ENCODE measurements around the gene ZFPM1. TPM values are rescaled to one million over a fixed set of nuclear protein-coding genes. Genes with fewer than 3 reads are reported as not detected.
A peak's percentile ranks its signal among the peaks of the same experiment; 100 is the strongest.

ZFPM1 gene
- total and polyA plus RNA-seq, 2 of the 8 experiments (the other 6 are each of a cell fraction or from before 2014, with no cell fraction given): 0.74 to 4.8 TPM

GRCh38 chr16:88585927-88586581 is 133.0 kb downstream of the ZFPM1 start:
- Histone ChIP-seq H2AK5ac (ENCODE audit: low read depth, low read length) (no peak overlapping the region), H2BK5ac (ENCODE audit: low read depth, low read length) (peak overlapping the region; percentile 44; the same call in 1 of the 2 replicates), H4K20me1 (replicated peaks in 1 of 2; ENCODE audit: control insufficient read depth in 1 of 2, insufficient read depth in 2 of 2, low read length in 2 of 2) (peaks cover 20 to 34% of the 10 kb centered on the region in 2 experiments), H2BK15ac (ENCODE audit: low read length) (no peak overlapping the region), H3K9ac (replicated peaks in 1 of 4; ENCODE audit: extremely low read depth in 1 of 4, low read depth in 3 of 4, low read length in 3 of 4) (no peak overlapping the region), H3K56ac (replicated peaks; ENCODE audit: insufficient read length, low read depth, low read length) (no peak overlapping the region), H3K23ac (ENCODE audit: insufficient read length) (no peak overlapping the region), H3K27me3 (replicated peaks in 1 of 4; ENCODE audit: control insufficient read depth in 3 of 4, extremely low read depth in 1 of 4, insufficient read depth in 3 of 4, low read length in 3 of 4) (no peaks in the 10 kb centered on the region), H3K36me3 (ENCODE audit: control insufficient read depth in 2 of 4, insufficient read depth in 4 of 4, low read length in 3 of 4) (peaks cover 19 to 35% (median 33%) of the 10 kb centered on the region in 4 experiments), H3K9me3 (ENCODE audit: insufficient read depth in 2 of 2, low read depth in 1 of 2, low read length in 1 of 2) (no peaks in the 10 kb centered on the region), H3K4me1 (replicated peaks in 1 of 4; ENCODE audit: control insufficient read depth in 3 of 4, insufficient read depth in 4 of 4, low read length in 3 of 4) (no peaks in the 10 kb centered on the region), H4K5ac (ENCODE audit: insufficient read length, low read depth, low read length) (no peak overlapping the region), H3K4ac (replicated peaks; ENCODE audit: insufficient read length, low read depth, low read length) (no peak overlapping the region), H2BK12ac (ENCODE audit: low read depth, low read length) (no peak overlapping the region), H2AFZ (ENCODE audit: low read length) (no peak overlapping the region), H2BK20ac (ENCODE audit: low read length) (no peak overlapping the region), H4K91ac (replicated peaks; ENCODE audit: insufficient read length, low read length) (no peak overlapping the region), H3K4me3 (ENCODE audit: extremely low read depth in 1 of 4, insufficient read depth in 2 of 4, low read depth in 3 of 4, low read length in 4 of 4) (no peak overlapping the region), H3K27ac (ENCODE audit: low read depth, low read length) (no peak overlapping the region), H3K4me2 (ENCODE audit: insufficient read depth in 1 of 2, low read depth in 2 of 2, low read length in 2 of 2) (no peak overlapping the region), H3K79me1 (ENCODE audit: low read depth, low read length) (peaks cover 9% of the 10 kb centered on the region; the same call in 1 of the 2 replicates), H3K18ac (ENCODE audit: extremely low read depth, low read length) (no peak overlapping the region), H2BK120ac (replicated peaks; ENCODE audit: low read depth, low read length) (no peak overlapping the region), H3K79me2 (ENCODE audit: control insufficient read depth in 1 of 2, insufficient read depth in 2 of 2, low read length in 2 of 2) (peaks cover 5 to 50% of the 10 kb centered on the region in 2 experiments; a peak in 3 of 4 replicates), H4K8ac (ENCODE audit: extremely low read depth, insufficient read depth, low read length) (no peak overlapping the region), H3K14ac (ENCODE audit: insufficient read length) (no peak overlapping the region), H3K23me2 (ENCODE audit: low read depth, low read length) (no peaks in the 10 kb centered on the region)
- POLR2A ChIA-PET (ENCODE audit: partially characterized antibody): interaction anchor here (0.6 to 1.5 kb wide), 2 partner anchors 9 to 215 kb away, joined by 3 read pairs; no protein-coding TSS in a partner anchor
- DNase-seq (ENCODE audit: low read depth in 1 of 2, low spot score in 2 of 2) (no peak), FAIRE-seq (no peak)
- CTCF ChIA-PET (ENCODE audit: partially characterized antibody): interaction anchor here (1.0 to 1.2 kb wide), 5 partner anchors 8 to 46 kb away, joined by 3 to 4 read pairs (median 3); no protein-coding TSS in a partner anchor
- TF ChIP-seq SUZ12 (IDR thresholded peaks at IDR 0.05; ENCODE audit: low read length) (no peak), EZH2 (IDR thresholded peaks at IDR 0.05; ENCODE audit: low read depth, low read length, severe bottlenecking) (no peak), BRCA1 (IDR thresholded peaks at IDR 0.05; ENCODE audit: low read depth, low read length) (no peak), SIX5 (IDR thresholded peaks at IDR 0.05; ENCODE audit: low read depth, low read length) (no peak)
- TF ChIP-seq, protein P1, sequence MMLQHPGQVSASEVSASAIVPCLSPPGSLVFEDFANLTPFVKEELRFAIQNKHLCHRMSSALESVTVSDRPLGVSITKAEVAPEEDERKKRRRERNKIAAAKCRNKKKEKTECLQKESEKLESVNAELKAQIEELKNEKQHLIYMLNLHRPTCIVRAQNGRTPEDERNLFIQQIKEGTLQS (IDR thresholded peaks at IDR 0.05; ENCODE audit: insufficient read depth, low read depth, low read length): no peak
- WGBS, 2 experiments (ENCODE audit: extremely low coverage in 1 of 2, insufficient coverage in 1 of 2, insufficient read length in 1 of 2, insufficient replicate concordance in 2 of 2, low coverage in 1 of 2, low lambda C conversion rate in 2 of 2, missing lambda C conversion rate in 1 of 2): 92% methylated on average over 13 of the region's 13 CpGs; no CpG with 5 or more reads in 1 of the 2 experiments
